Stimulated activated CD4-positive, alpha-beta T cell treated with anti-CD3 and anti-CD28 coated beads, Interleukin-2, amount 100 ng/mL, for 24 hours (primary cell): ENCODE results near the gene TRAF3IP1.

Experiments used
- DNase-seq, 2 donors: peaks; one replicate each; pipeline ENCODE4 v3.0.0-alpha.2; 2020

Gene TRAF3IP1

DNA sequence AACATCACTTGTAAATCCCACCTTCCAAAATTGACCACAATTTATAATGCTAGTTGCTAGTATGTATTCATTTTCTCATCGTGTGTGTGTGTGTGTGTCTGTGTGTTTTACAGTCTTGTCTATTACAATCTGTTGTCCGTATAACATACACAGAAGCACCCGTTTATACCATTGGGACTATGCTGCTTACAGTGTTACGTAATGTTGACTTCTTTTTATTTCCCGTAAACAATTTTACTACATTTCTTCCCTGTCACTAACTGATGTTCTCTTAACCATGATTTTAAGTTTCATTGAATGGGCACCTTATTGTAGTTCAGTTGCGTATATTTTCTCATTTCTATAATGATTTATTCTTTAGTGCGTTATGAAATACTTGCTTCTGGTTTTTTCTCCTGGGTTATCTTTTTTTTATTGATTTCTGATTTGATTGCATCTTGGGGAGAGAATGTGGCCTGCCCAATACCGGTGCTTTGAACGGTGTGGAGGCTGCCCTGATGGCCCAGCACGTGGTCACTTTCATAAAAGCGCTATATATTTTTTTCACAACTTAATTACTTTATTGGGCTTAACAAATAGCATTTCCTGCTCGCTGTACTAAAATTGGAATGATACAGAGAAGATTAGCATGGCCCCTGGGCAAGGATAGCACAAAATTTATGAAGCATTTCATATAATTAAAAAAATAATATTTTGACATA is 91.9 kb downstream of the TRAF3IP1 start:
- DNase-seq, result no peak

- DNase-seq, result no peak
Measured at GRCh38 chr2:238413368-238413767, 93.0 kb downstream of the TRAF3IP1 start.

DNA sequence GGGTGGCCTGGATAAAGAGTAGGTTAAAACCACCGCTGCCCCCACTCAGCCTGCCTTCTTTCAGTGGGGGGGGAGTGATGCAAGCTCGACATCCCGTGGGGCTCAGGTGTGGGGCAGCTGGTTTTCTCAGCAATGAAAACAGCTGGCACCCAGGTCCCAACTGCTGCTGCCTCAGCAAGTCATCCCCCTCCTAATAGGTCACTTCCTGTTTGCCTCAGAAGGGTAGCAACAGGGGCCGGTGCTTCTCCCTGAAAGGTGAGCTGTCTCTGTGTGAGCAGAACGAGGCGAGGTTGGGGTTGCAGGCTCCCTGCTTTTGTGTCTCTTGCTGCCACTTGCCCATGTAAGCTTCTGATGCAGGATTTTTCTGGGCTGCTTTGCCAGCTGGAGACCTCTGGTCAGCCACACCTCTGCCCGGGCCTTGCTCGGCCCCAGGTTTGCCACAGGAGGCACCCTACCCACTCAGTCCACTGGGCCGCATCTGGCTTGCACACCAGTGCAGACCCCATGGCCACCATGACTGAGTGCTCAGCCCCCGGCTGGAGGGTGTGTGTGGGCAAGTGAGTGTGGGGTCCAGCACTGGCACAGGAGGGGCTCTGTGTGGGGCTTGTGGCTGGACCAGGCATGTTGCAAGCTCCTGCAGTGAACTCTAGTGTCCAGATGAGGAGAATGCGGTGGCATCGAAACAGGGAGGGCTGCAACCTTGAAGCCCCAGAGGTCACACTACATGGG is 94.9 kb downstream of the TRAF3IP1 start:
- DNase-seq, result peak in 1 of 2 donors; percentile 14

- no peak for DNase-seq
Measured at GRCh38 chr2:238415893-238416292, 95.6 kb downstream of the TRAF3IP1 start.

DNA sequence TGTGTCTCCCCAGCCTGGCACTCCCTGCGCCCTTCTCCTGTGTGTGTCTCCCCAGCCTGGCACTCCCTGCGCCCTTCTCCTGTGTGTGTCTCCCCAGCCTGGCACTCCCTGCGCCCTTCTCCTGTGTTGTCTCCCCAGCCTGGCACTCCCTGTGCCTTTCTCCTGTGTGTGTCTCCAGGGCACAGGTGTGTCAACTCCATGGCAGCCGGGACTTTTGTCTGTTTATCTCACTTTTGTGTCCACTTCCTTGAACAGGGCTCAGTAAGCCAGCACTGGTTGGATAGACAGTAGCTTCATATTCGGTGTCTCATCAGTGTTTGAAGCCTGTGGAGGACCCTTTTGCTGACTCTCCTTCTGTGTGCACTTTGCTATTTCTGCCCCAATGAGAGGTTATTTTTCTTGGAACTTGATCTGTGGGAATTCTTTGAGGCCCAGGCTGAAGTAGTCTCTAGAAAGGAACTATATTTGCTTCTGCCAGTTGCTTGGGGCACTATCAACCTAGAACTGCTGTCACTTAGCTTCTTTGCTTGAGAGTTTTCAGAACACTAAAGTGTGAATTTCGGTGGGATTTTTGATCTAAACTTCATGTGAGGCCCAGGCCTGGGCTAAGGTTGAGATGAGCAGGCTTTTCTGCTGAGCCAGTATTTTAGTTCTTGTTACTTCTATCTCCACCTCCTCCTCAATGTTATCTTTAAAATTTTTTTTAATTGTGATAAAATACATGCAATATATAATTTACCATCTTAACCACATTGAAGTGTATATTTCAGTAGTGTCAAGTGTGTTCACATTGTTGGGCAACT is 98.1 kb downstream of the TRAF3IP1 start:
- no peak for DNase-seq

DNA sequence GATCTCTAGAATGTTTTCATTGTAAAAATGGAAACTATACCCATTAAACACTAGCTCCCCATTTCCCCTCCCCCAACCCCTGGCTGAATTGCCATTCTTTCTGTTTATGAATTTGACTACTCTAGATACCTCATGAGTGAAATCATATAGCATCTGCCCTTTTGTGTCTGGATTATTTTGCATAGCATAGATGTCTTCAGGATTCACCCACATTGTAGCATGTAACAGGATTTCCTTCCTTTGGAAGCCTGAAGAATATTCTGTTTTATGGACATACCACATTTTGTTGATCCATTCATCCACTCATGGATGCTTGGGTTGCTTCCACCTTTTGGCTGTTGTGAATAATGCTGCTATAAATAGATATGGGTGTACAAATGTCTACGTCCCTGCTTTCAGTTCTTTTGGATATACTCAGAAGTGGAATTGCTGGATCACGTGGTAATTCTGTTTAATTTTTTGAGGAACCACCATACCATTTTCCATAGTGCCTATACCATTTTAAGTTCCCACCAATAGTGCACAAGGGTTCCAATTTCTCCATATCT is 98.8 kb downstream of the TRAF3IP1 start:
- no peak for DNase-seq

- DNase-seq, result no peak
Measured at GRCh38 chr2:238420442-238420841, 100.1 kb downstream of the TRAF3IP1 start.

DNA sequence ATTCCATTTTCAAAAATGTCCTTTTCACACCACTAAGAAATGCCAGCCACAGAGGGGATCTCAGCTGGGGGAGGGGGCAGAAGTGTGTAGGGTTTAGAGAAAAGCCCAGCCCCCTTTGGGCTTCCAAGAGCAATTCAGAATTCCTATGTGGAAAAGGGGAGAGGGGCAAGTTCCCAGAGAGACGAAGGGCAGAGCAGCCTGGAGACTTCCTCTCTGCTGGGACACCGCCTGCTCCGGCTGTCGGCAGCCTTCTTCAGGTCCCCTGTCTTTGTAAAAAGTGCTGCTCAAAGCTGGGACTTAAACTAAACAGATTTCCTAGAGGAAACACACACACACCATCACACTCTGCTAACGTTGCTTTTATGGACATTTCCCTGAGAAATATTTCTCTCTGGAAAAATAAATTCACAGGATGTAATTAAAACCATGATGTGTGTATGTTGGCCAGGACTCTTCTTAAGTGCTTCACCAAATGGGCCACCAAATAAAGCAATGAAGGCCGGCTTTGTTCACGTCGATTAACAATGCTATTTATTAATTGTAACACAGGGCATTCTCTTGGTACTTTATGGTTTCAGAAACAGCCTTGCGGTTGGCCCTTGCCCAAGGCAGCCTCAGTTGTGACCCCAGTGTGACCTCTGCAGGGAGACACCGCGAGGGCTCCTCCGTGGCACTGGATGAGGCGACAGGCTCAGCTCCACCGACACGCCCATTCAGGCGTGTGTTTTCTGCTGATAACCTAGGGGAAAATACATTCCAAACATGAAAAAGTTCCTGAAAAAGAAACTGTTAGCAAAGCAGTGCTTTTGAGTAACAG is 100.8 kb downstream of the TRAF3IP1 start:
- no peak for DNase-seq

- DNase-seq, result no peak
Measured at GRCh38 chr2:238421695-238422035, 101.3 kb downstream of the TRAF3IP1 start.

DNA sequence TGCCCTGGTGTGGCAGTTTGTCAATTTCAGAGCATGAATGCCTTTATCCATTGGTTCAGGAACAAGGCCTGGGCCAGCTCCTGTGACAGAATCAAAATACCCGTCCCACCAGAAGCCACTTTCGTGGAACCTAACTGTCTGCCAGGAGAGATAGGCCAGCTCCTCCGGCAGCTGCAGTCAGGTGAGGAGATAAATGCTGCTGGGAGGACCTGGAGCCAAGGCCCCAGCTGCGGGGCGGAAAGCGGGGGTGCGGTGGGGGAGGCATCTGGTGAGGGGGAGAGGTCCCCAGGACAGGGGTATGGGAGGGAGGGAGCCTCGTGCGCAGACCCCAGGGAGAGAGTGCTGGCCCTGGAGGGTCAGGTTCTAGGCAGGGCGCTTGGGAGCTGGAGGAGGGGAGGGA is 102.0 kb downstream of the TRAF3IP1 start:
- no peak for DNase-seq

GRCh38 chr2:238422940-238423339 is 102.6 kb downstream of the TRAF3IP1 start:
- no peak for DNase-seq

- no peak for DNase-seq
Measured at GRCh38 chr2:238423561-238424312, 103.4 kb downstream of the TRAF3IP1 start.

DNA sequence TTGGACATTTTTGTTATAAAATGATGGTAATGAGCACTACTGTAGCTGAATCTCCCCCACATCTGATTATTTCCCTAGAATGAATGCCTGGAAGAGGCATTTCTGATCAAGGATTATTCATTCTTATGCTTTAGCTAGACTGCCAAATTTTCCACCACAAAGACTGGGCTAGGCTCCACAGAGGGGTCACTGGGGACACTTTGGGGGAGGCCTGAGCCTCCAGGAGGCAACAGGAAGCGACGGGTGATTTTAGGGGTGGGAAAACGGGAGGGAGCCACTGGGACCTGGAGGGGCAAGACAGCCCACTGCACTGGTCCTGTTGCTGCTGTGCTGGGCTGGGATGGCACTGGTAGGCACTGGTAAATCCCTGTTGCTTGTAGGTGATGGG is 104.0 kb downstream of the TRAF3IP1 start:
- no peak for DNase-seq

DNA sequence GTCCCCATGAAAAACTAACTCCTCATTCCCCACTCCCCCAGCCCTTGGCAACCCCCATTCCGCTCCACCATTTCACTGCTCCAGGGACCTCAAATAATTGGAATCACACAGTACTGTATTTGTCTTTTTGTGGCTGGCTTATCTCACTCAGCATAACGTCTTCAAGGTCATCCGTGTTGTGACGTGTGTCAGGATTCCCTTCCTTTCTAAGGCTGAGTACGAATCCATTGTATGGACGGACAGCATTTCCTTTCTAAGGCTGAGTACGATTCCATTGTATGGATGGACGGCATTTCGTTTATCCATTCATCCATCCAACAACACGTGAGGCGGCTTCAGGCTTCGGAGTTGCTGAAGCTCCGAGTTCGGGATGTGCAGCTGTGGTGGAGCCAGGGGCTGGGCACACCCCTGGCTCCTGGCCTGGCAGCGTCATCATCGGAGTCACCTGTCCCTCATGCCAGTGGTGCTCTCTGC is 105.2 kb downstream of the TRAF3IP1 start:
- no peak for DNase-seq

GRCh38 chr2:238425979-238426567 is 105.8 kb downstream of the TRAF3IP1 start:
- DNase-seq, result peak in 1 of 2 donors; percentile 20

GRCh38 chr2:238426568-238427434 is 106.5 kb downstream of the TRAF3IP1 start, which contains the start of gene ASB1:
Gene ASB1 (plus strand): TSS chr2:238426927. CDS start chr2:238427071, 144 bp downstream.
- peak; percentile 82 to 83 for DNase-seq

DNA sequence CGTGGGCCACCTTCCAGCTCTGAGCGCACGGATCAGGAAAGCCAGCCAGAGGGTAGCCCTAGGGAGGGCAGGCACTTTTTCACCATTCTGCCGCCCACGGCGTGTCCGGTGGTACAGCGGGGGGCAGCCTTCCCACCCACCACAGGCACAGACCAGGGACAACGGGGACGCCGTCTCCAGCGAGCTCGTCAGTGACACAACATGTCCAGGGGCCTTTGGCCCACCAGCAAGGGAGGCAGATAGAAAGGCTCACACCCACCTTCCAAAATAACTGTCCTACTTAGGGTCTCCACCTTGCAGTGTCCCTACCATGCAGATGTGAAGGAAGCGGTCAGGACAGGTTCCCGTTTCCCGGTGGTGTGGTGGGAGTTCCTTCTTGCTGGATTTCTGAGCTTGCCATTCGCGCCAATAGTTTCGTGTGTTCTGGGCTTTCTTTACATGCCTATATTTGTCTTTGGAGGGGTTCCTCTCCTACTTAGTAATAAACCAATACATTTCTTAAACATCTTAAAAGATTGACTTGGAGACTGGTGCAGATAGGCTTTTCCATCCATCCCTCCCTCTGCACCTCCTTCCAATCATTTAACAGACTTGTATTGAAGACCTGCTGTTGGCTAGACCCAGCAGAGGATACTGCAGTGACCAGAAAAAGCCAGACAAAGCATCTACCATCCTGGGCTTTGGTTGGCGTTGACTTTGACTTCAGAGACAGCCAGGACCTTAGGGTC is 107.3 kb downstream of the TRAF3IP1 start:
- peak in 1 of 2 donors; percentile 27 for DNase-seq

GRCh38 chr2:238428866-238429265 is 108.5 kb downstream of the TRAF3IP1 start:
- DNase-seq, result peak in 1 of 2 donors; percentile 6

- DNase-seq, result no peak
Measured at GRCh38 chr2:238430781-238431180, 110.5 kb downstream of the TRAF3IP1 start.
